NK-92 (cell line): Measurements from ENCODE around the gene ADAMTS16.

Experiments used
- DNase-seq: peaks from one replicate; lab custom pipeline; 2025; ENCODE audit not compliant: unreplicated experiment; lab: John Stamatoyannopoulos, UW

ADAMTS16 gene

DNA sequence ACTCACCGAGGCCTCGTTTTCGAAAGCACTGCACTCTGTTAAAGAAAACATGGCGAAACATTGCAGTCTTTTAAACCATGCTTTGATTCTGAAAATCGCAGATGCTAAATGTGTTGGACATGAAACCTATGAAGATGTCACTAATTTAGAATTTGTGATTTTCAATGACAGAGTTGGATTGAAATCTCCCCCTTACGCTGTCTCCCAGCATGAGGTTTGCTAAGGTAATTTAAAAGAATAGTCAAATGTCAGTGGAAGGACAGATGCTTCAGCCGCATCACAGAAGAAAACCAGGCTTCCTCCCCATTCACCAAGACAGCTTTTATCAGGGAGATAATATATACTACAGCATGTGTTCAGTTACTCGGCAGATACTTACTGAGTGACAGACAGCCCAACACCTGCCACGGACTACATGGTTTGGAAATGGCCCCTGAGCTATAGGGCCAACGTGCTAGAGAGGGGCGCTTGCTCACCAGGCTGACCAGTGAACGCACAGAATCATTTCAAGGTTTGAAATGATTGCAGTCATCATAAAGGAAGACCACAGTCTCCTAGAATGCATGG lies 136.9 kb downstream of the ADAMTS16 start:
- no peak for DNase-seq

DNA sequence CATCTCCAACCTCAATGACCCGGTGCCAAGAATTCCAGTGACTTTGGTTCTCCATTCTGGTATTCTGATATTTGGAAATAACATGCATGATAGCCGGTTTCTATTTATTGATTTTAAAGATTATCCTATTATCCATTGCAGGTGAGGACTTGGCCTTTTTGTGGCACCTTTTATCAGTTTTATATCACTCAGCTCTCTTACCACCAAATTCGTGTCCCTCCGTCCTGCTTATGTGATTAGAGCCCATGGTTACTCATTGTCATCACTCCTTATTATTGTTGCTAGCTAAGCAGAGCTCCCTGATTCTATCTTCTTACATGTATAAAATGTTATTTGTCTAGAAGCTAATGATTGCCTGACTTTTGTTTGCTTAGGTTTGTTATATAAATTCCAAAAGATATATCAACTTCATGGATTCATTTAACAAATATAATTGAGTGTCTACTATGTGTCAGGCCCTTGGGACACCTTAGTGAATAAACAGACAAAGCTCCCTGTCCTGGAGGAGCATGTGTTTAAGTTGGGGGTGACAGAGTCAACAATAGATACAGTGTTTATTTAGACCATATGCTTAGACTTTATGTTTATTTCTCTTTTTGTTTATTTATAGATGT lies 138.2 kb downstream of the ADAMTS16 start:
- DNase-seq, result no peak

DNA sequence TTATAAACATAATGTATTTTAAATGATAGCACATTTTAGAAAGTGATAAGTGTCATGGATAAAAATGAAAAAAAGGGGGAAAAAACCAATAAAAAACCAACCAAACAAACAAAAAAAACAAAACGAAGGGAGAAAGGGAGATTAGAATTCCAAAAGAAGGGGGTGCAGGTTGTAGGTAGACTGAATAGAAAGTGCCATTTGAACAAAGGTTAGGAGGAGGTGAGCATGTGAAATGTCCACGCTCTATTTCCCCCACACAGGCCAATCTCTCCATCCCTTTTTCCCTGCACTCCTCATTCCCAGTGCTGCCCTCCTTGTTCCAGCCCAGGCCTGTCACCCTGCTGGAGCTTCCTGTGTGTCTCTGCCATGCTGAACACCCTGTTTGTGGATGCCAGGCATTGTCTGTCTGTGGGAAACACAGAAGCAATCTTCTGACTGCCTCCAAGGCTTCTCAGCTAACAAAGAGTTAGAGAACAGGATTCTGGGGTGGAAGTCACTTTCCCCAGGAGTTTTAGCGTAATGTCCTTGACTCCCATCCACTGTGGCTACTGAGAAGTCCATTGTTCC lies 138.8 kb downstream of the ADAMTS16 start:
- DNase-seq, result no peak

DNA sequence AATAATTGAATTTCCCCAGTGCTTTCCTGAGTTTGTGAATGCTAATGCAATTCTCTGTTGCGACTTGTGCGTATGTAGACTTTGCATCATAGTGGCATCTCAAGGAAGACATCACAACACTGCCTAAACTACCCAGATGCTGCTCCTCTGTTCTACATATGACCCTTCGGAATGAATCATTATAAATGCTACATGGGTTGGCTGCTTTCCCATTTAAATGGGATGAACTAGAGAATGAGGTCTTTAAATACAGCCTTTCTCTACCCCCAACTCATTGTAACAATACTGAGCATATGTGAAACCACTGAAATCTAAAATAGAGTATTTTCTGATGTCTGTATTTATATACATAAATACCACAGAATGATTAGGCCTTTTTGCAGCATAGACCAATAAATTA lies 145.8 kb downstream of the ADAMTS16 start:
- DNase-seq, result no peak

DNA sequence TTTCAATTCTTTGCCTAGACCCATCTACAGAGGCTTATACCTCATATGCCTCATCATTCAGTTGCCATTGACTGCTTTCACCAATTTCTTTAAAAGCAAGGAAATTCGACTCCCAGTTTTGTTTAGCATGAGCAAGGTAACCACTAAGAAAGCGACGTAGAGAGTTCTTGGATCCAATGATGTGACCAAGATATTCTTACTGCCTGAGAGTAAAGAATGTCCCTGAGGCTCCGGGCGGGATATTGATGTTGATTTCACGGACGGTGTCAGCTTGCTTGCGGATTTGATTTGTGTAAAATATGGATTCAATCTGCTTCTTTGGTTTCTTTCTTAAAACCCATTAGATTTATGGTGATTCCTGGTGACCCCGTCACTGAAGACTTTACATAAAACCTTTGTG lies 147.3 kb downstream of the ADAMTS16 start:
- no peak for DNase-seq

DNA sequence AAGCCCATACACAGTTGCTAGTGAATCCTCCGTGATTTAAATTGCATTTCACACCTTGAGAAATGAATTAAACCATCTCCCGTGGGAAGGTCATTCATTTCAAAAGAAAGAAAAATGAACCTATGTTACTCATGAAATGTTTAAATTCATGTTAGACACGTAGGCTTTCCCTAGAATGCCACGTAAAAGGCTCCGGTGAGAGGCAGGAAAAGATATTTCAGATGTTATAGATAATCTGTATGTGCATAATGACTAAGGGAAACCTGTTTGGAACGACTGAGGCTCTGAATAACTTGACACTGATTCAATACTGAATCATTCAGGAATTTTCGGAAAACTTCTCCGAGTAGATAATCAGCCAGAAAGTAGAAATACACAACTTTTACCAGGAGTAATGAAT lies 148.1 kb downstream of the ADAMTS16 start:
- no peak for DNase-seq

DNA sequence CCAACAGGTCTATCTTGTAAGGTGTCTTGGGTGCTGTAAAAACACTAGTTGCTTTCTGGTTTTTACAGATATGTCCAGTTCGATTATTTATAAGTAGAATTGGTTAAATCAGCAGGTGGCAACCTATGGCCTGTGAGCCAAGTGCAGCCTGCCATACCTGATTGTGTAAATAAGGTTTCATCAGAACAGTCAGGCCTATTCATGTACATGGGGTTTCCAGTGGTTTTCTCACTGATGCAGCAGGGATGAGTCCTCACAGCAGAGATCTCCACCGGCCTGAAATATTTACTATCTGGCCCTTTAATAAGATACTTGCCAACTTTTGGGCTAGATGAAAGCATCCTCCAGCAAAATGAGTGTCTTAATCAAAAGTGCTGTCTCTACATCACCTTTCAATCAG lies 149.4 kb downstream of the ADAMTS16 start:
- no peak for DNase-seq

DNA sequence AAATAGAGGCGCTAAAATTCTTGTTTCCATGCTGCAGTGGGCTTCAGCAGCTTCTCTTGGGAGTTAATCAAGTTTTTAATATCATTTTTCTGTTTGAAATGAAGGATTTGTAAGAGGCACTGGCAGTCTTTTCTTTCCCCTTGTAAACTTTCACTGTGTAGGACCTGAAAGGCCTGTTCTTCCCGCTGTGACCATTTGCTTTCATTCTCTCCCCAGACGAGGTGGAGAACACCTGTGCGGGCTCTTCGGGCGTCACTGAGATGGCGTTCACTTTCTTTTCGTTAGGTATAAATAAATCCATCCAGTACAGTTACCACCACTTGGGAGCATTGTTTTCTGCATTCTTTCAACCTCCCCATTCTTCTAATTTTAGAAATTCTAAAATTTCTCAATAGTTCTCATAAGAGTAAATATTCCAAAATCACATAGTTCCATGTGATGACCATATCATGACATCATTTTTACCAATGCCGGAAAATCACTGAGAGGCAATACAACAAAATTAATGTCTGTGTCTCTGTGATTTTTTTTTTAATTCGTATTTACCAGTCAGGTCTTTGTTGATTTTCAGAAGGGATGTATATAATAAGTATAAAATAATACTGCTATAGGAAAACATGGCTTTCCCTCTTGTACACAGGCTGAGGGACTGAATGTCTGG lies 150.7 kb downstream of the ADAMTS16 start:
- no peak for DNase-seq

DNA sequence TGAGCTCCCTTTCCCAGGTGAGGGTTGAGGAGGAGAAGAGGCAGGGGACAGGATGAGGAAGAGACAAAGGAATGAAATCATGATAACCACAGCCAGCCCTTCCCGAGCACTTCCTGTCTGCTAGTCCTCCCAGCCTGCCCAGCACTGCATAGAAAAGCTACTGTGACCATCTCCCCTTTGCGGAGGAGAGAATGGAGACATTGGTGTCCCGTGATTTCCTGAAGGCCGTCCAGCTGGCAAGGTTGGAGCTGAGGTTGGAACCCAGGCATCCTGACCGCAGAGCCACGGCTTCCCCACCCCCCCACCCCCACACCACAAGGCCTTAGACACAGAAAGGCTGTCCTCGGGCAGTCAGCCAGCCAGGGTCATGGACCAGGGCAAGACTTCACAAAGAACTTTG lies 151.2 kb downstream of the ADAMTS16 start:
- no peak for DNase-seq

DNA sequence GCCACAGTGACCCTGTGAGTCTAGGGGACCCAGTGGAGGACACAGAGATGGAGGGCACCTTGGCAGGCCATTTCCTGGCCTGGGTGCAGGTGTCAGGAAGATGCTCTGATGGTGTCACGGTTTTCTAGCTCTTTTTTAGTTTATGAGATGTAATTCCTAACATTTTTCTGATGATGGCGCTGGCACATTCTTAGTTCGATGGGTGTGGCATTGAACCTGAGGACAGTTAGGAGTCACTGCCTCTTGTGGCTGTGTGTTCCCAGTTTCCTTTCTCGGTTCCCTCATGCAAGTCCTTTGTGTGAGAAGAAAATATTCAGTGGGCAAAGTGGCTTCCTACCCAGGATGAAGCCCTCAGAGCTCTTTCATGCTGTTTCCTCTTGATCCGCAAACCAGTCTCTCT lies 152.9 kb downstream of the ADAMTS16 start:
- DNase-seq, result no peak

DNA sequence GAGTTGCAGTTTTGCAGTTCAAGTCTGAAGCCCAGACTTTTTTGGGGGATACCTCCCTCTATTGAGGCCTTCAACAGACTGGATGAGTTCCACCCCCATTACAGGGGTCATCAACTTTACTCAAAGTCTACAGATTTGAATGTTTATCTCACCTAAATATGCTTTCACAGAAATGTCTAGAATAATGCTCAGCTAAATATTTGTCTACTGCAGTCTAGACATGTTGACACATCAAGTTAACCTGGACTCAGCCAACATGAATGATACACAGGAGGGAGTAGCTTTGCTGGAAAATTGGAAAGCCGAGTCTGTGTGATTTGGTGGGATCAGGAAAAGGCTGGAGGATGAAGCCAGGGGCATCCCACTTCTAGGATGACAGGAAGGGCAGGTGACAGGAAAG lies 154.3 kb downstream of the ADAMTS16 start:
- no peak for DNase-seq

DNA sequence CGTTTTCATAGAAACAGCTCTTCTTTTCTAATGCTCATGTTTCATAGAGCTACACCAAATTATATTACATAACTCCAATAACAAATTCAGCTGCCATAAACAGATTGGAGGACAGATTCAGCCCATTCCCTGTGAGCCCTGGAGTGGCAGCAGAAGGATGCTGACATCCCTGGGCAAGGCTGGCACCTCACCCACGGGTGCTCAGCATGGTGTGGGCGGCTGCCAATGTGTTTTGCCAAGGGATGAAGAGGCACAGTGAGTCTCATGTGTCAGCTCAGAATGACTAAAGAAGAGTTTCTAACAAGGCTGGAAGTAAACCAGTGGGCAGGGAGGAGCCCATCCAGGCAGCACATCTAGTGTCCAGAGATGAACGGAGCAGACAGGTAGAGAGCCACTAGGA lies 155.2 kb downstream of the ADAMTS16 start:
- DNase-seq, result no peak

DNA sequence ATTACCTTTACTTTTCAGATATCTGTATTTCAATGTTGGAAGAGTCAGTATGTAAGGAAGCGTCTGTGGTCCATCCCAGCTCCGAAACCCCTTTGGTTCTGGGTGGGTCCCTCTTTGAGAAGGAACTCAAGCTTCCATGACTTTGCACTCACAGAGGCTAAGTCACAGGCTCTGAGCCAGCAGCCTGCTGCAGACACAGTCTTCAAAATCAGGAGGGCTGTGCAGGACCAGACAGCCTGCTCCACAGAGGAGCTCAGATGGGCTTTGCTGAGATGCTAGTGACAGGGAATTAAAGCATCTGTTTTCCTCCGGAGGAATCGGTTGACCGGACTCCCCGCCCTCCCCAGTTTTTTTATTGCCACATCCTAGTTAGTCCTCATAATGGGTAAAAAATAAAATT lies 155.9 kb downstream of the ADAMTS16 start:
- no peak for DNase-seq

DNA sequence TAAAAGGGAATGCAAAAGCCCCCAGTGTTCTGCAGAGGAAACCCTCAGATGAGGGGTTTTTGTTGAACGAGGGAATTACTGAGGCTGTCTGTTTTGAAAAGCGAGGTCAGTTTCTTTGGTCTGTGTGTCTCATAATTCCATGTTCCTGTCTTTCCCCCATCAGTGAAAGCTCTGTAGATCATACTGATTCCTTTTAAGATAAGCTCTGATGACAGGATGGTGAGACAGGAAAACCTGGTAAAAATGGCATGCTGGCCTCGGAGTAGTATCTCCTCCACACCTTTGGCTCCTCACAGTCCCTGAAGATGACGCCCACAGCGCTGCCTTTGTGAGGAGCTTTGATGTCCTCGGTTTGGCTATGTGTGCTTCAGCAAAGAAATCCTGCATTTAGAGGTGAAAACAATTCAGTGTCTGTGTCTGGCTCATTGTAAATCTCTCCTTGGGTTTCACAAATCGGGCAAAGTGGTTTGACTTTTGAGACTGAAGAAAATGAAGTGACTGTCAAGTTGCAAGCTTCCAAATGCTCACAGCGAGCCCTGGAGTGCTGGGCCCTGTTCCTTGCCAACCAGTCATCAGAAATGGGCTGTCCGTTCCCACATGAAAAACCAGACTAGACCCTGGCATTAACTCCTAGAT lies 157.4 kb downstream of the ADAMTS16 start:
- DNase-seq, result no peak

DNA sequence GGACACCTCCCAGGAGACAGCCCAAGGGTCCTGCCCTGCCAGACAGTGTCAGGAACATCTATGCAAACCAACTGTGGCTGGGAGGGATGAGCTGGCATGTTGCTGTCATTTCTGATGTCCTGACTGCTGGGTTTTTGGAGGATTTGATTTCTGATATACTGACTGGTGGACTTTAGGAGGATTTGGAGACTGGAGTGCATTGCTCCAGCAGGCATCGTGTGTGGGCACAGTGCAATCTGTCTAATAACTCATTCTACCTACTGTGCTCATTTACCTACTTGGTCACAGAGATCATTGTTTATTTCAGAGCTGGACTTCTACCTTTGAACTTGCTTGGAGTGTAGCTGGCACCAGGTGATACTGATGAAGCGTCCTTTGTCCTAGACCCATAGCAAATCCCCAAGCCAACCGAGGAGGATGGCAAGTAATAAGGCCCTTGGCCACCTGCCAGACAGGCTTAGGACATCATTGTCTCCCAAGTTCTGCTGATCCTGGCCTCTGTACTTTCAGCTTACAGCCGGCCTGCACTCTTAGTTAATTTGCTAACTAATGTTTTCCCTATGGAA lies 158.0 kb downstream of the ADAMTS16 start:
- DNase-seq, result no peak

DNA sequence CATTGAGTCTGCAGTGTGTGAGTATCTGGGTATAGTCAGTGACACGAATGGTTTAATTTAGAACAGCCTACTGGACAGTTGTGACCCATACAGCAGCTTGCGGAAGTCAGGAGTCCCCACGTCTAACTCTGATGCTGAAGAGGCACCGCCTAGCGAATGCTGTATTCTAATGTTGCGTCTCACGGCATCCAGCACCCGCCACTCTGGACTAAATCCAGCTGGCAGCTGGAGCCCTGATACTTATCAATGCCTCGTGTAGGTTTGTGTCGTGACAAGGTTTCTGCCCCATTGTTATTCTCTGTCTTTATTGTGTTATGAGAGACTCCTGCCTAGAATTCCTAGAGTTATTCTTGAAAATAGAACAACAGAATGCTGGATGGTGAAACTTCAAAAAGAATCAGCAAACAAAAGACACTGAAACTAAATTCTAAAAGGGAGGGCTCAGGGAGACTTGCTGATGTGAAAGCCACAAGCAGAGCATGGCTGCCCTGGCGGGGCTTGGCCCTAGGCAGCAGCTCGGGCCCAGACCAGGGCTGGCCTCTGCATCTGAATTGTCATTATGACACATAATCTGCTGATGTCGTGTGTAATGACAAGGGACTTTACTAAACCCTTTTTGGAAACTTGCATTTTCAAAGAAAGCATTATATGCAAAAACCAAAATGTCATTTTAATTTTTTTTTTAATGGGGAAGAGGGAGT lies 158.9 kb downstream of the ADAMTS16 start:
- no peak for DNase-seq

DNA sequence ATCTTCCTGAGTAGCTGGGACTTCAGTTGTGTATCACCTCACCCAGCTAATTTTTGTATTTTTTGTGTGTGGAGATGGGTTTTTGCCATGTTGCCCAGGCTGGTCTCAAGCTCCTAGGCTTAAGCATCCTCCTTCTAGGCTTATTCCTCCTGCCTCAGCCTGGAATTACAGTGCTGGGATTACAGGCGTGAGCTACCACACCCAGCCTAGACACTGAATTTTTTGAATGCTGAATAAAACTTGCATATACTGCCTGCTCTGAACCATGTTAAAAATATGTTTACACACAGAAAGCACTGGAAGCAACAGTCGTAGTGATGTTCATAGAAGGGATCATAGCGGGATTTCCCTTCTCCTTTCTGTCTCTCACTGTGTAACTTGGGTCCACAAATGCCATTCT lies 161.0 kb downstream of the ADAMTS16 start:
- DNase-seq, result no peak

DNA sequence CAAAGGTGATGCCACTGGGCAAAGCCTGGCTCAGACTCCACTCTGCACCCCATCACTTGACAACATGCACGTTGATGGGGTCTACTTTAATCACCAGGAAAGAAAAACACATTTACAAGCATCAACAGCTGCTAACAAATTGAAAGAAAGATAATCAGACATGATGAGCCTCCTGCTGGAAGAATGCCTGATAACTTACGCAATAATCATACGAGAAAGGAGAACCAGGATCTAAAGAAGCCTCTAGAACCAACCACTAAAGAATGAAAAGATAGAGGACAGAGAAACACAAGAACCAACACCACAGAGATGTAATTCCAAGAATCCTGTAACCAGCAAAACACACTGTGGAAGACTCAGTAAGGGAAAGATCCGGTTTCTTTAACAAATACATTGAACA lies 162.1 kb downstream of the ADAMTS16 start:
- DNase-seq, result no peak

DNA sequence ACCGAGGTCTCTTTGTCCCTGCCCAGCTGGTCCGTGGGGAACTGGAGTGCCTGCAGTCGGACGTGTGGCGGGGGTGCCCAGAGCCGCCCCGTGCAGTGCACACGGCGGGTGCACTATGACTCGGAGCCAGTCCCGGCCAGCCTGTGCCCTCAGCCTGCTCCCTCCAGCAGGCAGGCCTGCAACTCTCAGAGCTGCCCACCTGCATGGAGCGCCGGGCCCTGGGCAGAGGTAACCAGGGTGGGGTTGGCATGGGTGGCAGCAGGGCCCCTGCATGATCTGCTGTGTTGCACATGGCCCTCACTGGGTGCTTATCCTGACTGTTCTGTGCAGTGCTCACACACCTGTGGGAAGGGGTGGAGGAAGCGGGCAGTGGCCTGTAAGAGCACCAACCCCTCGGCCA lies 163.1 kb downstream of the ADAMTS16 start:
- DNase-seq, result no peak

DNA sequence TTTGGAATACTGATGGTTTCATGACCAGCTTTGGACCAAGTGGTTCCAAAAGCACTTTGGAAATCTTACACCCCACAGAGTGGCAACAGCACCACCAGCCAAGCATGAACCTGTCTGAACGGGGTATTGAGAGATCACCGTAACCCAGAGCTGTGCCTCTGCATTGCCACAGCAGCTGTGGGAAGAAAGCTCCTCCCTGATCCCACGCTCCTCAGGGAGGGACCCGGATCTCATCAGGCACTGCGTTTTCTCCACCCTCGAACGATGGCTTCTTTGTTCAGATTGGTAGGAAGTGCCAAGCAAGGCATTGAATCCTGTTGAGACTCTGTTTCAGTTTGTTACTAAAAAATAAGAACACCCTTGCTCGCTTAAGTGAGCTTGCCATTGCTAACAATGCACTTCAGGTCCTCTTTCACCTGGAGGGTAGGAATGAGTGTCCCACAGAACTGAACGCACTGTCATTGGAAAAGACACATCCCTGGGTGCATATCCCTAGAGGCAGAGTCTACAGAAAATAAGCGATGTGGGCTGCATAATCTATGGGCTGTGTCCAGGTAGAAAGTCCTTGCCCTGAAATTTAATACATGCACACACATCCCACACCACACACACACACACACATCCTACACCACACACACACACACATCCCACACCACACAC lies 164.4 kb downstream of the ADAMTS16 start:
- no peak for DNase-seq

DNA sequence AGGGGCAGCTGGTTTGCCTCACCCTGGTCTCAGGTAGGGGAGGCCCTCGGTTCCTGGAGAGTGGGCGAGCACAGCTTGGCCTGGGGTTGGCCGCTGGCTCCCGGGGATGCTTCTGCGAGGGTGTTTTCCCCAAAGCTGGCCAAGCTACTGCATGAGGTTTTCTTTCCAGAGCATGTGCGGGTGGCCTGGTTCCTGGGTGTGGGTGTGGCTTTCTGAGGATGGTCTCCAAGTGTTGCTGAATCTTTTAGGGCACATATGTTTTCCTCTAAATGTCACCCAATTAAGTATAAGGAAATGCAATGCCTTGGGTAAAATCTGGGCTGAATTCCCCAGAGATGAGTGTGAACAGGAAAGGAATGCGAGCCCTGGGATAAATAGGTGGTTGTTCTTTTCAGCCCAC lies 166.6 kb downstream of the ADAMTS16 start:
- no peak for DNase-seq
